Prostate gland (tissue), 2 donors: ENCODE measurements around the gene OR10R2.

Source experiments
- POLR2AphosphoS5 ChIP-seq: sonication (generic); formaldehyde crosslinking; IDR thresholded peaks from one replicate; pipeline ENCODE4 v1.6.1; 2017; ENCODE audit warnings: antibody characterized with exemption
- TF ChIP-seq, protein P1 (sequence below), 4 experiments: fragments of 200-600 bp in 2 of 4; fragments of 450-650 bp in 2 of 4; sonication (generic) in 2 of 4; IDR thresholded peaks; 1 replicate in 3 of 4; 2 replicates in 1 of 4; pipeline ENCODE4 v1.5.1; 2016 to 2019; ENCODE audit warnings: antibody characterized with exemption in 4 of 4, mild to moderate bottlenecking in 2 of 4, moderate library complexity in 2 of 4

DNA sequence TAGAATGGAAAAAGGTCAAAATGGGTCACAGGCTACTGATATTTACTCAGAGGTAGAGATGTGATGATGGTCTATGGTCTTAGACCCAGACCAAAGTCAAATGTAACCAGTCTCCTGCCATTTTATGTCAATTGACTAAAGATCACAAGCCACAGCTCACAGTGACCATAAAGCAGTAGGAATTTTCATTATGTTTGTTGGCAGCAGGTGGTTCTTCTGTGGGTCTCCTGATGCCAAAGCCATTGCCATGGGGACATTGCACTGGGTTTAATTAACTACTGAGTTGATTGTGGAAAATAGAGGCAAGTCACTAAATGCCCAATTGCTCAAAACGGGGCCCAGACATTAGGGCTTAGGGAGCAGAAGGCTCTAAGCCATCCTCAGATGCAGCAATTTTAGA lies 45.9 kb upstream of the OR10R2 start, which contains the start of gene OR10K2:
- TF ChIP-seq POLR2AphosphoS5 = no peak
- TF ChIP-seq, protein P1, sequence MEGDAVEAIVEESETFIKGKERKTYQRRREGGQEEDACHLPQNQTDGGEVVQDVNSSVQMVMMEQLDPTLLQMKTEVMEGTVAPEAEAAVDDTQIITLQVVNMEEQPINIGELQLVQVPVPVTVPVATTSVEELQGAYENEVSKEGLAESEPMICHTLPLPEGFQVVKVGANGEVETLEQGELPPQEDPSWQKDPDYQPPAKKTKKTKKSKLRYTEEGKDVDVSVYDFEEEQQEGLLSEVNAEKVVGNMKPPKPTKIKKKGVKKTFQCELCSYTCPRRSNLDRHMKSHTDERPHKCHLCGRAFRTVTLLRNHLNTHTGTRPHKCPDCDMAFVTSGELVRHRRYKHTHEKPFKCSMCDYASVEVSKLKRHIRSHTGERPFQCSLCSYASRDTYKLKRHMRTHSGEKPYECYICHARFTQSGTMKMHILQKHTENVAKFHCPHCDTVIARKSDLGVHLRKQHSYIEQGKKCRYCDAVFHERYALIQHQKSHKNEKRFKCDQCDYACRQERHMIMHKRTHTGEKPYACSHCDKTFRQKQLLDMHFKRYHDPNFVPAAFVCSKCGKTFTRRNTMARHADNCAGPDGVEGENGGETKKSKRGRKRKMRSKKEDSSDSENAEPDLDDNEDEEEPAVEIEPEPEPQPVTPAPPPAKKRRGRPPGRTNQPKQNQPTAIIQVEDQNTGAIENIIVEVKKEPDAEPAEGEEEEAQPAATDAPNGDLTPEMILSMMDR (IDR thresholded peaks at IDR 0.05) = no peak
